Measurements from ENCODE around the gene OR52W1.

Gene OR52W1

DNA sequence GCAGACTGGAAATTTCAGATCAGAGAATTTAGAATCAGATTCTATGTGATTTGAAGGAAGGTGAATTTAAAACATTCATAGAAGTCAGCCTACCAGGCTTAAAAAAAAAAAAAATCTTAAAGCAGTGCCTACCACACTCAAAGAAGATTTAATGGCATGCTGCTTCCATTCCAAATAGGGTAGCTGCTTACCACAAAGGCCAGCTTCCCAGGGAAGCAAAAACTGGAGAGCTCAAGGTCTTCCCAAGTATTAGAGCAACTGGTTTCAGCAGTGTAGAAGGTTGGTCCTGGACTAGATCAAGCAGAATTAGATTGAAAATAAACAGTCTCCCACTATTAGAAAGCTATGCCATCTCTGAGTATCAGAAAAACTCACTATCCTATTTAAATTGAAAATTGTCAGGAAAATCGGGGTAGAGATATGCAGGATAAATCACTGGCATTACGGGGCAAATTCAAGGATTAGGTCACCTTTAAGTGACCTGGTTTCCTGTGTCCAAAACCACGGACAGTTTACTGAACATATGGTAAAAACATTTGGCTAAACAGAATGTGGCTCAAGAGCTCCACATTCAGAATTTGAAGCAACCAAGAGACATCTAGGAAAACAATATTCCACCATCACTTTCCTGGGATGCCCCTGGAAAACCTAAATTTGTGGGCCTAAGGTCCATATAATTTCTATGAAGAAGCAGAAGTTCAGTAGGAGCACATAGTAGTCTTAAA, 7.6 kb downstream of the OR52W1 start:
- no peaks in the 10 kb centered on the region for H3F3A ChIP-seq (ENCODE audit: insufficient read depth)

DNA sequence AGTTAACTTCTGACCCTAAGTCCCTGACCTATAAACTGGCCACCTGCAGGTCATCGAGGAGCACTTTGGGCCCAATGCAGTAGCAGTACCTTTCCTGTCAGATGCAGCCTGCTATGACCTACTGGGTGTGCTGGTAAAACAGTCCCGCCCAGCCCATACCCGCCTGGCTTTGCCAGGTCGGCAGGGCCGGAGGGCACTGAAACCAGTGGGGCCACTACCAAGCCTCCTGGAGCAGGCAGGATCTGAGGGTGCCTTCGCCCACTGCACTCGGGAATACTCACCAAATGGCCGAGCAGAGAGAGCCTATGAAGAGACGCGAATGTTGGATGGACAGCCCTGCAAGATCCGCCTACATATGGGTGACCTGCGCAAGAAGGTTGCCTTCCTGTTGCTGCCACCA, 10.8 kb downstream of the OR52W1 start:
- Histone ChIP-seq H3K27ac (ENCODE audit: low read depth, low read length) (no peak overlapping the region), H3K27me3 (ENCODE audit: low read length) (no peaks in the 10 kb centered on the region), H3K79me2 (ENCODE audit: insufficient read depth, low read length) (no peaks in the 10 kb centered on the region), H3K4me2 (ENCODE audit: low read depth, low read length, poor library complexity, severe bottlenecking) (no peak overlapping the region), H3K4me3 (ENCODE audit: insufficient read depth, low read length, poor library complexity, severe bottlenecking) (no peak overlapping the region), H2AFZ (ENCODE audit: low read depth, low read length, severe bottlenecking) (no peak overlapping the region), H4K20me1 (ENCODE audit: low read depth, low read length) (no peaks in the 10 kb centered on the region), H3K36me3 (ENCODE audit: low read length) (no peaks in the 10 kb centered on the region), H3F3A (ENCODE audit: insufficient read depth) (no peaks in the 10 kb centered on the region), H3K9me2 (replicated peaks; ENCODE audit: insufficient read depth, low read length) (no peaks in the 10 kb centered on the region), H3K9me3 (ENCODE audit: insufficient read depth, low read length) (no peaks in the 10 kb centered on the region), H3K9ac (ENCODE audit: low read length) (no peak overlapping the region)
- TF ChIP-seq, protein P1, sequence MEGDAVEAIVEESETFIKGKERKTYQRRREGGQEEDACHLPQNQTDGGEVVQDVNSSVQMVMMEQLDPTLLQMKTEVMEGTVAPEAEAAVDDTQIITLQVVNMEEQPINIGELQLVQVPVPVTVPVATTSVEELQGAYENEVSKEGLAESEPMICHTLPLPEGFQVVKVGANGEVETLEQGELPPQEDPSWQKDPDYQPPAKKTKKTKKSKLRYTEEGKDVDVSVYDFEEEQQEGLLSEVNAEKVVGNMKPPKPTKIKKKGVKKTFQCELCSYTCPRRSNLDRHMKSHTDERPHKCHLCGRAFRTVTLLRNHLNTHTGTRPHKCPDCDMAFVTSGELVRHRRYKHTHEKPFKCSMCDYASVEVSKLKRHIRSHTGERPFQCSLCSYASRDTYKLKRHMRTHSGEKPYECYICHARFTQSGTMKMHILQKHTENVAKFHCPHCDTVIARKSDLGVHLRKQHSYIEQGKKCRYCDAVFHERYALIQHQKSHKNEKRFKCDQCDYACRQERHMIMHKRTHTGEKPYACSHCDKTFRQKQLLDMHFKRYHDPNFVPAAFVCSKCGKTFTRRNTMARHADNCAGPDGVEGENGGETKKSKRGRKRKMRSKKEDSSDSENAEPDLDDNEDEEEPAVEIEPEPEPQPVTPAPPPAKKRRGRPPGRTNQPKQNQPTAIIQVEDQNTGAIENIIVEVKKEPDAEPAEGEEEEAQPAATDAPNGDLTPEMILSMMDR (IDR thresholded peaks at IDR 0.05; ENCODE audit: insufficient read depth, low read length, poor library complexity, severe bottlenecking): no peak
- no peak for TF ChIP-seq EZH2phosphoT487 (conservative IDR thresholded peaks at IDR 0.05; ENCODE audit: low read length)

More for the DNA sequence above, 7.6 kb downstream of the OR52W1 start:
- H2AFZ ChIP-seq (ENCODE audit: low read depth, low read length, severe bottlenecking): no peak overlapping the region
- H3K4me3 ChIP-seq (ENCODE audit: insufficient read depth, low read length, poor library complexity, severe bottlenecking): no peak overlapping the region
- no peaks in the 10 kb centered on the region for H3K79me2 ChIP-seq (ENCODE audit: insufficient read depth, low read length)
- no peaks in the 10 kb centered on the region for H3K27me3 ChIP-seq (ENCODE audit: low read length)
- H4K20me1 ChIP-seq (ENCODE audit: low read depth, low read length): no peaks in the 10 kb centered on the region
- H3K9me3 ChIP-seq (ENCODE audit: insufficient read depth, low read length): no peaks in the 10 kb centered on the region
- H3K27ac ChIP-seq (ENCODE audit: low read depth, low read length): no peak overlapping the region
- no peaks in the 10 kb centered on the region for H3K36me3 ChIP-seq (ENCODE audit: low read length)
- TF ChIP-seq, protein P1 (IDR thresholded peaks at IDR 0.05; ENCODE audit: insufficient read depth, low read length, poor library complexity, severe bottlenecking): no peak
- TF ChIP-seq EZH2phosphoT487 (conservative IDR thresholded peaks at IDR 0.05; ENCODE audit: low read length): no peak
- H3K9me2 ChIP-seq (replicated peaks; ENCODE audit: insufficient read depth, low read length): no peaks in the 10 kb centered on the region
- no peak overlapping the region for H3K9ac ChIP-seq (ENCODE audit: low read length)
- no peak overlapping the region for H3K4me2 ChIP-seq (ENCODE audit: low read depth, low read length, poor library complexity, severe bottlenecking)

DNA sequence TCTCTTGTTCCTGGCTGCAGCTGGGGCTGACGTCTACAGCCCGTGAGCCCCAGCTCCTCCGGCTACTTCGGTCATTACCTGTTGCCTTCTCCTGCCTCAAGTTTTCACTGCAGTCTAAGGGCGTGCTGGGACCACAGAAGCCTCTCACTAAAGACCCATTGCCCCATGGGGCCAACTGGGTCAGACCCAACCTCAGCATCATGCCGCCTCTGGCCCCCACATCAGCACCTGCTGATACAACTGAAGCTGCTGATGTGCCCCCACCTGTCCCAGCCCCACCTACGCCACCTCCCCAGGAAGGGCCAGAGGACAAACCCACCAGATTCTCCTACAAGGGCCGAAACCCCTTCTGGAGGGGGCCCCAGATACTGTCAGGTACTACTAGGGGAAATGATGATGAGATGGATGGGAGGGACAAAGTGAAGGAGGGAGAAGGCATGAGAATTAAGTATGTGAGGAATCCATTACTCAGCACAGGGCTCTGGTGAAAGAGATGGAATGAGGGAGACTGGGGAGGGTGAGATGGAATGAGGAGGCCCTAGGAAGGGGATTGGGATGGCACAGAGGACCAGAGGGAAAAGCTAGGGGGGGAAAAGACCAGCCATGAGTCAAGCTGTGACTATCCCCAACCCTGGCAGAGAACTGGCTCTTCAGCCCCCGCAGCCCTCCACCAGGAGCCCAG, 11.4 kb downstream of the OR52W1 start:
- H3K79me2 ChIP-seq (ENCODE audit: insufficient read depth, low read length): no peaks in the 10 kb centered on the region
- no peaks in the 10 kb centered on the region for H3K9me2 ChIP-seq (replicated peaks; ENCODE audit: insufficient read depth, low read length)
- H3K27me3 ChIP-seq (ENCODE audit: low read length): no peaks in the 10 kb centered on the region
- H3K36me3 ChIP-seq (ENCODE audit: low read length): no peaks in the 10 kb centered on the region
- H3K27ac ChIP-seq (ENCODE audit: low read depth, low read length): no peak overlapping the region
- no peak for TF ChIP-seq EZH2phosphoT487 (conservative IDR thresholded peaks at IDR 0.05; ENCODE audit: low read length)
- TF ChIP-seq, protein P1 (IDR thresholded peaks at IDR 0.05; ENCODE audit: insufficient read depth, low read length, poor library complexity, severe bottlenecking): no peak
- no peak overlapping the region for H3K4me2 ChIP-seq (ENCODE audit: low read depth, low read length, poor library complexity, severe bottlenecking)
- no peak overlapping the region for H3K4me3 ChIP-seq (ENCODE audit: insufficient read depth, low read length, poor library complexity, severe bottlenecking)
- H3K9ac ChIP-seq (ENCODE audit: low read length): no peak overlapping the region
- H4K20me1 ChIP-seq (ENCODE audit: low read depth, low read length): no peaks in the 10 kb centered on the region
- H3F3A ChIP-seq (ENCODE audit: insufficient read depth): no peaks in the 10 kb centered on the region
- no peak overlapping the region for H2AFZ ChIP-seq (ENCODE audit: low read depth, low read length, severe bottlenecking)
- H3K9me3 ChIP-seq (ENCODE audit: insufficient read depth, low read length): no peaks in the 10 kb centered on the region
